Measurements from ENCODE around the gene SHC3. TPM values are rescaled to one million over a fixed set of nuclear protein-coding genes. Genes with fewer than 3 reads are reported as not detected.

Gene SHC3
- total and polyA plus RNA-seq, 2 of the 4 experiments (the other 2 are of a cell fraction), result 4.5 to 13.3 TPM

- Histone ChIP-seq H3K27ac (ENCODE audit: insufficient read depth, low read length) (peak overlapping the region; percentile 5; the same call in 1 of the 2 replicates), H3K56ac (ENCODE audit: extremely low read depth, insufficient read depth, low read length) (no peak overlapping the region), H2BK15ac (ENCODE audit: low read depth, low read length) (peak overlapping the region; percentile 39; the same call in 1 of the 3 replicates), H2BK120ac (ENCODE audit: low read depth, low read length) (peak overlapping the region; percentile 85), H3K23ac (ENCODE audit: low read depth, low read length) (peak overlapping the region; percentile 46; the same call in 1 of the 2 replicates), H3K4me3 (ENCODE audit: insufficient read depth, low read depth, low read length) (no peak overlapping the region), H3K36me3 (ENCODE audit: control insufficient read depth, insufficient read depth, low read length) (peaks cover 2% of the 10 kb centered on the region; the same call in 1 of the 2 replicates), H3K27me3 (ENCODE audit: control insufficient read depth, insufficient read depth, low read length) (no peaks in the 10 kb centered on the region), H2AK9ac (replicated peaks; ENCODE audit: low read depth, low read length, poor library complexity) (peak overlapping the region; percentile 31), H4K91ac (ENCODE audit: insufficient read depth, low read depth, low read length) (peak overlapping the region; percentile 40), H2BK5ac (ENCODE audit: low read depth, low read length, poor library complexity, severe bottlenecking) (peak overlapping the region; percentile 49), H2BK20ac (ENCODE audit: low read depth, low read length) (peak overlapping the region; percentile 87), H3K14ac (replicated peaks; ENCODE audit: low read depth, low read length) (peak overlapping the region; percentile 59; the same call in 1 of the 2 replicates), H3K4me1 (ENCODE audit: control insufficient read depth, insufficient read depth, low read length) (peaks cover 28% of the 10 kb centered on the region), H3K9ac (ENCODE audit: low read depth, low read length) (no peak overlapping the region), H2AK5ac (ENCODE audit: low read depth, low read length) (peak overlapping the region; percentile 78; the same call in 1 of the 2 replicates), H4K20me1 (ENCODE audit: insufficient read depth, low read length) (peaks cover 8% of the 10 kb centered on the region; the same call in 1 of the 2 replicates), H3K9me1 (ENCODE audit: insufficient read depth, low read length) (peaks cover 17% of the 10 kb centered on the region), H3K18ac (ENCODE audit: low read depth, low read length) (peak overlapping the region; percentile 39), H3K9me3 (ENCODE audit: control insufficient read depth, insufficient read depth, low read length) (no peaks in the 10 kb centered on the region), H3K79me1 (ENCODE audit: low read depth in 1 of 2, low read length in 2 of 2) (peaks cover 0 to 11% of the 10 kb centered on the region in 2 experiments; a peak in 2 of 4 replicates), H3K4me2 (ENCODE audit: low read depth, low read length) (0 out of 2 replicates have a peak overlapping the region, but pooled peaks have one; percentile 23), H4K5ac (ENCODE audit: low read depth, low read length) (peak overlapping the region; percentile 14; the same call in 1 of the 2 replicates), H4K8ac (ENCODE audit: low read depth in 2 of 2, low read length in 2 of 2) (peak overlapping the region in 1 of 2 experiments; percentile 7; a peak in 1 of 4 replicates), H3K4ac (ENCODE audit: low read depth, low read length) (peak overlapping the region; percentile 80), H2AFZ (replicated peaks; ENCODE audit: low read length, poor library complexity) (peak overlapping the region; percentile 53)
- in situ Hi-C loops (cut with MboI; ENCODE audit: low sequenced_read_pairs) (loop anchor here (25.0 kb wide), 2 partner anchors 1059 to 1334 kb away; partner anchors contain the start of gene CDK20), intact Hi-C loops (cut with micrococcal nuclease) (loop anchor here (5.0 kb wide), 3 partner anchors 156 to 291 kb away; partner anchors contain the start of genes CKS2 and SHC3), dilution Hi-C loops (cut with HindIII; ENCODE audit: low sequenced_read_pairs, unreplicated experiment) (no loop called here)
- DNase-seq, result peak; percentile 94
- 0% methylated on average over 1 of the region's 8 CpGs; no CpG with 5 or more reads in 1 of the 2 experiments for WGBS, 2 experiments (ENCODE audit: extremely low coverage in 2 of 2, insufficient read length in 1 of 2)
- ChIA-PET CTCF (no interaction called here), POLR2A (ENCODE audit: unreplicated experiment) (no interaction called here)
- no TSS peak for BruUV-seq (replicated peaks)
- ATAC-seq (ENCODE audit: low read depth), result peak; percentile 75
- TF ChIP-seq RFX5 (IDR thresholded peaks at IDR 0.05; ENCODE audit: low read depth, low read length) (no peak), BHLHE40 (IDR thresholded peaks at IDR 0.05; ENCODE audit: low read depth, low read length) (0 out of 2 replicates have a peak, but pooled peaks have one; percentile 47), RCOR1 (IDR thresholded peaks at IDR 0.05; ENCODE audit: insufficient replicate concordance, low read length) (no peak), MAZ (IDR thresholded peaks at IDR 0.05; ENCODE audit: borderline replicate concordance, low read depth, low read length) (no peak), POLR2A (IDR thresholded peaks at IDR 0.05; ENCODE audit: low read depth, low read length) (no peak), ELK1 (IDR thresholded peaks at IDR 0.05; ENCODE audit: borderline replicate concordance, low read depth, low read length) (no peak), SMC3 (IDR thresholded peaks at IDR 0.05; ENCODE audit: low read depth, low read length) (no peak), USF2 (IDR thresholded peaks at IDR 0.05; ENCODE audit: low read depth, low read length) (no peak), CEBPB (IDR thresholded peaks at IDR 0.05; ENCODE audit: low read depth, low read length) (0 out of 2 replicates have a peak, but pooled peaks have one; percentile 28), NFE2L2 (IDR thresholded peaks at IDR 0.05; ENCODE audit: low read depth, low read length) (peak; percentile 76), CTCF (conservative IDR thresholded peaks at IDR 0.05; ENCODE audit: low read depth, low read length) (no peak), FOS (IDR thresholded peaks at IDR 0.05; ENCODE audit: low read depth, low read length) (peak; percentile 93), MXI1 (IDR thresholded peaks at IDR 0.05; ENCODE audit: borderline replicate concordance, low read depth, low read length) (no peak)
These were observed 157.3 kb downstream of the SHC3 start for GRCh38 chr9:89021154-89021803.
